ENCODE measurements around the gene SPINT3. TPM values are rescaled to one million over a fixed set of nuclear protein-coding genes. Genes with fewer than 3 reads are reported as not detected.

Gene SPINT3
- total RNA-seq, 1 donor = not detected

Small RNA genes lying within 50 kb of the gene (small RNA-seq; reads per million reads assigned to genes)
- gene AL031663.1 = not detected
- gene HSPD1P21 = not detected
- gene RNA5SP485 = not detected

Other genes with a start within 250 kb of the SPINT3 start
- not detected in 2 replicates for gene RBPJL, start 208.8 kb downstream of the SPINT3 start, total RNA-seq
- under 0.01 TPM in 1 of 2 replicates, not detected in the other for gene MATN4, start 207.3 kb downstream of the SPINT3 start, total RNA-seq
- 182 and 267 TPM in 2 replicates for gene SDC4, start 167.2 kb downstream of the SPINT3 start, total RNA-seq
- gene SYS1, start 152.5 kb downstream of the SPINT3 start, total RNA-seq = 26.5 and 31.8 TPM in 2 replicates
- not detected in 2 replicates for gene TP53TG5, start 137.3 kb downstream of the SPINT3 start, total RNA-seq
- gene DBNDD2, start 107.3 kb downstream of the SPINT3 start, total RNA-seq = 8.7 and 13.0 TPM in 2 replicates
- 52.8 and 56.6 TPM in 2 replicates for gene PIGT, start 99.5 kb downstream of the SPINT3 start, total RNA-seq
- not detected in 2 replicates for gene WFDC2, start 45.9 kb downstream of the SPINT3 start, total RNA-seq
- not detected in 2 replicates for gene WFDC6, start 23.9 kb upstream of the SPINT3 start, total RNA-seq
- not detected in 2 replicates for gene EPPIN, start 31.8 kb upstream of the SPINT3 start, total RNA-seq
- not detected in 2 replicates for gene WFDC8, start 63.7 kb upstream of the SPINT3 start, total RNA-seq
- gene WFDC10A, start 114.1 kb upstream of the SPINT3 start, total RNA-seq = not detected in 2 replicates
- gene WFDC9, start 115.7 kb upstream of the SPINT3 start, total RNA-seq = not detected in 2 replicates
- gene WFDC11, start 154.6 kb upstream of the SPINT3 start, total RNA-seq = not detected in 2 replicates
- gene WFDC13, start 186.4 kb upstream of the SPINT3 start, total RNA-seq = not detected in 2 replicates
- not detected in 2 replicates for gene WFDC10B, start 189.4 kb upstream of the SPINT3 start, total RNA-seq
- gene SPINT4, start 206.7 kb upstream of the SPINT3 start, total RNA-seq = not detected in 2 replicates